Erythroblast (primary cell): Measurements from ENCODE around the gene RUNX3.

Experiments
- DNase-seq, 2 experiments: peaks; one replicate each; lab custom pipeline; 2025; lab: John Stamatoyannopoulos, UW
- GATA1 ChIP-seq: IDR thresholded peaks from 2 replicates; pipeline ENCODE4 v1.6.1; 2011; ENCODE audit warnings: low read depth, mild to moderate bottlenecking, control low read depth, low read length, moderate library complexity
- POLR2A ChIP-seq: IDR thresholded peaks from 2 replicates; pipeline ENCODE4 v1.6.1; 2011; ENCODE audit warnings: mild to moderate bottlenecking, low read length

The RUNX3 gene

DNA sequence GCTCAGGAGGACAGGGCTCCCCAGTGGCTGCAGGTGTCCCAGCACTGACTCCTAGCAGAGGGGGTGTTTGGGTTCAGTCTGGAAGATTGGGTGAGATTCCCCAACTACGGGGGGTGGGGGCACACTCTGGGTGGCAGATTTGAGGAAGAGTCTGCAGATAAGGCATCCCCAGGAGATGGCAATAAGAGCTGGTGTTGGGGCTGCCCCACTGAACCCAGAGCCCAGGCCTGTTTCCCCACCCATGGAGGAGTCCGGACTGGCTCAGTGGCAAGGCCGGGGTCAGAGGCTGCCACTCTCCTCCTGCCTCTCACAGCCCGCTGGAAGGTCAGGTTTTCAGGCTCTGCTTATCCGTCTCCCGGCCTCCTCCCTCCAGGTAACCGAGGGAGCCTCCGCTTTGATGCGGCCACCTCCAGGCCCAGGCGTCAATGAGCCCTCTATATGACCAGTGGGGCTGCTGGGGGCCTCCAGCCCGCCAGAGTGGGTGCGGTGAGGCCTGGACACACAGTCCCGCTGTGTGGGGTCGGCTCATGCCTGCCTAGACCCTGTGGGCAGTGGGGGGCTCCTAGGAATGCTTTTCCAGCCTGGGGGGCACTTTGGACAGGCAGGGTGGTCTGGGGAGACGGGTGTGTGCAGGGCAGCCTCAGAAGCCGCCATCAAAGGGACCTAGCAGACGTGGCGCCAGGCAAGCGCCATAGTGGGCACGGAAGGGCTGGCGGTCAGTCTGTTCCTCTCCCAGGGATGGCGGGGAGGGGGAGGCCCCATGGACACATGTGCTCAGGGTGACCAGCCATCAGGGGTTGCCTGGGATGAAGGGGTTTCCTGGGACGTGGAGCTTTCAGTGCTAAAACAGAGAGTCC is 28.9 kb upstream of the RUNX3 start:
- TF ChIP-seq GATA1 (no peak), POLR2A (no peak)
- DNase-seq, result no peak

DNA sequence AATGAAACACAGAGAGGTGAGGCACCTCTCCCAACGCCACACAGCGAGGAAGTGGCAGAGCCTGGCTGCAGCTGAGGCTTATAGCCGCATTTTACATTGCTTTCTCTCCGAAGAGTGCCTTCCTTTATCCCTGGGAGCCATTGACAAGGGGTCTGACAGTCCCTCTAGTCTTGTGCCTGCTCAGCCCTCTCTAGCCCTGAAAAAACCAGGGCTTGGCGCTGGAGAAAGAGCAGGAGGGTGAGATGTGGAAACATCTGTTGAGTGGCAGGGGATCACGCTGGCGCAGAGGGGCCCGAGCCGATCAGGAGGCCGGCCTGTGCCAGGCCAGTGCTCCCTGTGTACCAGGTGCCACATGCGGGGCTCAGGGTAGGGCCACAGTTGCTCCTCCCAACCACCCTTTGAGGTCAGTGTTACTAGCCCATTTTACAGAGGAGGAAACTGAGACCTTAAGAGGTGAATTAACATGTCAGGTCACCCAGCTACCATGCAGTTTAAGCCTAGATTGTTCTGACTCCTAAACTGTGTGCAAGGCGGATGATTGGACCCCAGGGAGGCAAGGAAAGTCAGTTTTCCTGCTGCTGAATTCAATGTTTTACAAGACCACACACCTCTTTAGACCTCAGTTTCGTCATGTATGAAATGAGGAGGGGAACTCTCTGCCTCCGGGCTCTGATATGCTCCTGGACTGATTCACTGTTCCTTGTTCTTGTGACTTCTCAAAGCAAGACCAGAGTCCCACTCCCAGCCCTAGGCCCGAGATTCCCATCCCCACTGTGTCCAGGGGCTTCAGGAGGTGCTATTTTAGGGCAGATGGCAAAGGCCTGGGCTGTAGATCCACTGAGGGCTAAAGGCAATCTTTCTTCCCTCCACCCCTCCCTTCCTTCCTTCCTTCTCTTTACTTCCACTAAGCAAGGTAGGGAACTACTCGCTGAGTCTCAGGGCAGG is 28.0 kb upstream of the RUNX3 start:
- TF ChIP-seq GATA1, result no peak
- no peak for TF ChIP-seq POLR2A
- no peak for DNase-seq

DNA sequence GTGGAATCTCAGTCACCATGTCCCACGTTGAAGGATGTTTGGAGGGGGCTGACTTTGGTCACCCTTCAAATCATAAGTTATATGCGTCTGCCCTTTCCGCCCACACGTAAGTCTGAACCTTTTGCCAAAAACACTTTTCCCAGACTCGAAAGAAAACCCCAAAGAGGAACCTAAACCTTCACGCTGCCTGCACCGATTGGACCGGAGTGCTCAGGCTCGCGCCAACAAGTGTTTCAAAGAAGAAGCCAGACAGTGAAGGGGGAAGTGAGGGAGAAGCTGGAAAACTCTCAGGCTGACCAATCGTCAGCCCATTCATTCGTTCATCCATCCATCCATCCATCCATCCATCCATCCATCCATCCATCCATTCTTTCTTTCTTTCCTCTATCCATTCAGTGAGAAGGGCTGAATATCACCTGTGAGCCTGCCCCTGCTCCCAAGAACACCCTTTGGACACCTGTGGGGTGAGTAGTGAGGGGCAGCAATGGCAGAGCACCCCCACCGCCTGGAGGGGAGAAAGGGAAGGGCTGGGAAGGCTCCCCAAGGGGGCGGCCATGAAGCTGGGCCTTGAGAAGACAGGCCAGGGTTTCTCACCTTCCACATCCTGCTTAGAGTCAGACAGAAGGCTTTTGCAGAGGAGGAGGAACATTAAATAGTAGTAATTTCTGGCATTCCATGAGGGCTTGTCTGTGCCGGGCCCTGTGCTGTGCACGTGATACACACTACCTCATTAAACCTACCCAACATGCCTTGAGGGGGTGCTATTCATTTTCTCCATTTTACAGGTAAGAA is 27.1 kb upstream of the RUNX3 start:
- no peak for DNase-seq
- no peak for TF ChIP-seq GATA1
- TF ChIP-seq POLR2A, result no peak

DNA sequence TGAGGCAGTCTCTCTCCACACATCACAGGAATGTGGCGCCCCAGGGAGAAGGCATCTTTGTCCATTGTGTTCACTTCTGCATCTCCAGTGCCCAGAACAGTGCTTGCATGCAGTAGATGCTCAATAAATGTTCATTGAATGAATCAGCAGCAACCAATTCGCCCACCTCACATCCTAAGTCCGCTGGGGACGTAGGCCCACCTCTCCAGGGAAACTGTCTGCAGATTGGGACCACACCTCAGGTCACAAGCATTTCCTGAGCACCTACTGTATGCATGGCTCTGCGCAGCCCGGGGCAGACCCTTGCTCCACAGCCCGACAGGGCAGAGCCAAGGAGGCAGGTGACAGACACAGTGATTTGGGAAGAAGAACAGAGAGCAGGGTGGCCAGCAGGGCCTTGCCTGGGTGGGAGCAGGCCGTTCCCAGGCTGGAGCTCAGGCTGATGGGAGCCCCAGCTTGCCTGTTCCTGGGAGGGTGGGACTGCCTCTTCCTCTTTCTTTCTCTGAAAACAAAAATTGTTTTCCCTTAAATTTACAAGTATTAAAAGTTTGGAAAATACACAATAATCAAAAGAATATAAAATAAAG is 25.8 kb upstream of the RUNX3 start:
- TF ChIP-seq POLR2A (no peak), GATA1 (no peak)
- DNase-seq, result no peak

DNA sequence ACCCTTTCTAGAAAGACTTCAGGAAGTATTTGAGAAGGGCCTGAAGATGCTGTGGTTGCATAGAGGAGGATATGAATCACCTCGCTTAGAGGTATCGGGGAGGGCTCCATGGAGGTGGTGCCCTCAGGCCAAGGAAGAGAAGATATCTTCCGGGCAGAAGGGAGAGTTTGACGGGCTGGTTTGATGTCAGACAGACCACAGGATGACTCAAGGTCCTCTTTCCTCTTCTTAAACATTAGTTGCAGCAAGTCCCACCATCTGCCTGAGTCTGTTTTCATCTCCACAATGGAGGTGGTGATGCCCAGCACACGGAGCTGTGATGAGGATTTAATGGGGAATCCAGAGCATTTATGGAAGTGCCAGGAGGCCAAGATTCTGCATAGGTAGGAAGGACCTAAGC is 25.1 kb upstream of the RUNX3 start:
- TF ChIP-seq POLR2A (peak; percentile 26), GATA1 (no peak)
- DNase-seq, result no peak

DNA sequence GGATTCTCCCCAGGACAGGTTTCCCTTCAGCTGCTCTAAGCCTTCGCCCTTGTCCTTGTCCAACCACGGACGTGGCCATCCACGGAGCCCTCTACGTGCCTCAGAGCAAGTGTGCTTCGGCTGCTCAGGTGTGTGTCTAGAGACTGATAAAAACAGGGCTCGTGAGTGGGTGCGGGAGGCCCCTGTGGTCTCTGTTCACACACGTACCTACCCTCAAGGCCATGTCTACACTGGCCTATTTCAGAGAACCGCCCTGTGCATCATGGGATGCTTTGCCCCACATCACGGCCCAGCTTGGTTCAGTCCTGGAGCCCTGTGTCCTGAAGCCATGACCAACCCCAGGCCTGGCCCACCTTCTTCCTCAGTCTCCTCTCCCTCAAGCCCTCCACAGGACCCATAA is 24.6 kb upstream of the RUNX3 start:
- TF ChIP-seq POLR2A, result no peak
- DNase-seq, result no peak

DNA sequence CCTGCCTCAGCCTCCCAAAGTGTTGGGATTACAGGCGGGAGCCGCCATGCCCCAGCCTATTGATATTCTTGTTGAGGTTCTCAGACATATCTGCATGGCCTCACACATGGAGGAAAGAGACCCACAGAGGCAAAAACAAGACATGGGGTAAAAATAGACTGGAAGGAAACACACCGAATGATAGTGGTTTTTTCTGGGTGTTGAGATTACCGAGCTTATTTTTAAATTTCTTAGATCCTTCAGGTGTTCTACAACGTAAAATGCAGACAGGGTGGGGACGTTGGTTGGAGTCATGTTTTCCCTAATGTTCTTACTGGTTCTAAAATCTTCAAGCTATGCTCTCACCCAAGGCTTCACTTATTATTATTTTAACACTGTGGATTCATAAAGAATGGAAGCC is 23.9 kb upstream of the RUNX3 start:
- no peak for DNase-seq
- no peak for TF ChIP-seq GATA1

DNA sequence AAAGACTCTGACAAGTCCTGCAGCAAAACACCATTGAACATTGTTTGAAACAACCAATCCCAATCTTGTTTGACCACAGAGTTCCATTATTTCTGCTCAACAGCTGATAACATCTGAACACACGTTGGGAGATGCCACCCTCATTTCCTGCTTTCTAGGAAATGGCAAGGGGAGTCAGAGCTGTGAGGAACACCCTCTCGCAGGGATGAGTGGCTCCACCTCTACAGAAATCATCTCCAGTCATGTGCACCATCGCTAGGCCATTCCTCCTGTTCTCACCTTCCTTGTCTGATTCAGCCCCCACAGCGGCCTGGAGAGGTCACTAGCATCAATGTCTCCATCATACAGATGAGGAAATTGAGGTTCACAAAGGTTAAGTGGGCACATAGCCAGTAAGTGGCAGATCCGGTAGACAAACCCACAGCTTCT is 22.4 kb upstream of the RUNX3 start:
- no peak for DNase-seq
- TF ChIP-seq GATA1 (no peak), POLR2A (peak; percentile 17)

DNA sequence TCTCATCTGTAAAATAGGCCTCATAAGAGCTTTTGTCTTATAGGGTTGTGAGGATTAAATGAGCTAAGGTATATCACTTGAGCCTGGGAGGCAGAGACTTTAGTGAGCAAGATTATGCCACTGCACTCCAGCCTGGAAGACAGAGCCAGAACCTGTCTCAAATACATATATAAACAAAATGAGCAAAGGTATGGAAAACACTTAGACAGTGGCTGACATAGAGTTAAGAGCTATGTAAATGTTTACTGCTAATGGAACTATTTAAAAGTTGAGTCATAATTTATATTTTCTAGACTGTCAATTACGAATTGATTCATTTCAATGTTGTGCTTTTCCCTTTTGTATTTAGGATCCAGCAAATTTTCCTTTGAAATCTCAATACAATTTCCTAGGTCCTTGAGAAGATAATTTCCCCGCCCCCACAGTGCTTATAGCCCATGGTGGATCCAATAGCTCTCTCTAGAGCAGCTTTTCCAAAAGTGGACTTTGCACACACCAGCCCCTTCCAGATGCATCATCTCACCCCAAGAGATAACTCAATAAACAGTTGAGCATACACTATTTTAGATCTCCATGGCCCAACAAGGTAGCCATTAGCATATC is 21.8 kb upstream of the RUNX3 start:
- no peak for DNase-seq
- no peak for TF ChIP-seq GATA1
- no peak for TF ChIP-seq POLR2A

DNA sequence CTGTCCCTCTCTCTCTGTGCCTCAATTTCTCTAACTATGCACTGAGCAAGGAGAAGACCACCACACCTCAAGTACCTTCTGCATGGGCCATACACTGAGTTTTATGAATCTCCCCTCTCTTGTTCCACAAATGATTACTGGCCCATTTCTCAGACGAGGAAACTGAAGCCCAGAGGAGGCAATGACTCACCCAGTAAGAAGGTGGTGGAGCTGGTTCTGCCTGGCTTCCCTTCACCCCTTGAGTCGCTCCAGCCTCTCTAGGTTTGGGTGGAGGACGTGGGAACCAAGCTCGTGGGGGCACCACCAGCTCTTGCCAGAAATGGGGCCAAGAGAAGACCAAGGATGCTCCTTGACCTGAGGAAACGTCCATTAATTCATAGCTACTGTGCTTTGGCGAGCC is 21.3 kb upstream of the RUNX3 start:
- no peak for DNase-seq
- TF ChIP-seq GATA1, result no peak
- no peak for TF ChIP-seq POLR2A

DNA sequence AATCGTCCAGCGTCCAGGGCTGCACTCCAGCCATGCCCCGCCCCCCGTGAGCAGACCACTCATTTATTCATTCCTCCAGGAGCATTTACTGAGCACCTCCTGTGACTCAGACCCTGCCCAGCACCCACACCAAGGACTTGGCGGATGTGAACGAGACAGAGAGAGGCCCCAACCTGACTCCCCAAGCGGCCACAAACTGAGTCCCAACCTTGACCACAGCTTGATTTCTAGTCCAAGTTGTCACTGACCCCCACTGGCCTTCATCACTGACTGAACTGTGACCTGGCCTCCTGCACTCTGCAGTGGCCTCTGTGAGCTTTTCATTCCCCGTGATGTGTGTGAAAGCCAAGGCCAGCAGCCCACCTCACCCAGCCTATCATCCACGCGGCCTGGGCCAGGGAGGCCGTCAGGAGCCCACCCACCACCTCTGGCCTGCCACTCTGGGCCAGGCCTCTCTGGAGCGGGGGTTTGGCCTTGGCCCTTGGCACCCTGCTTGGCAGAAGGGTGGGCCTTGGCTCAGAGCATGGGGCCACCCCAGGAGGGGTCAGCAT is 19.3 kb upstream of the RUNX3 start:
- TF ChIP-seq POLR2A, result no peak
- no peak for TF ChIP-seq GATA1
- no peak for DNase-seq

DNA sequence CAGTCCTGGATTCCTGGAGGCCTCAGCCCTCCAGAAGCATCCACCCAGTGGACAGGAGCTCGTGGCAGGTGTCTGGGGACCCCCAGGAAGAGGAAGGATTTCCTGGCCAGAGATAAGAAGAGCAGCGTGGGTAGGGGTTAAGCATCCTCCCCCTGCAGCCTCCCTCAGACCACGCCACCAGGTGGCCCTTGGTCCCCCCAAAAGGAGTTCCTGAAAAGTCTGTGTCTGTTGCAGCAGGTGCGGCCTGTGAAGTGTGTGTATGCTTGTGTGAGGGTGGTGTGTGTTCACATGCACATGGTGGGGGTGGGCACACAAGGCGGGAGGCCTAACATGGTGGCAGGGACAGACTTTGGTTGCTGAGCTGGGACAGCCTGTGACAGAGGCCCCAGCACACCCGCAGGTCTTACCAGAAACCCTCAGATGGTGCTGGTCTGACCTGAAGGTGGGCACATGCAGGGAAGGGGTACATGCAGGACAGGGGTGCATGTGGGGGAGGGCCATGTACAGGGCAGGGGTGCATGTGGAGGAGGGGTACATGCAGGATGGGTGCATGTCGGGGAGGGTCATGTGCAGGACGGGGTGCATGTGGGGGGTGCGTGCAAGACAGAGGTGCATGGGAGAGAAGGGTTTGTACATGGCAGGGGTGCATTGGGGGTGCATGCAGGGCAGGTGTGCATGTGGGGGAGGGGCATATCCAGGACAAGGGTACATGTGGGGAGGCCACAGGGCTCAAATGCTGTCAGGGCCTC is 18.2 kb upstream of the RUNX3 start:
- TF ChIP-seq GATA1 (no peak), POLR2A (no peak)

More for the DNA sequence above, 18.2 kb upstream of the RUNX3 start:
- DNase-seq, result no peak
